ENCODE data around the gene RND1. TPM values are rescaled to one million over a fixed set of nuclear protein-coding genes. Genes with fewer than 3 reads are reported as not detected.

RND1 gene
- total and polyA plus RNA-seq, 2 of the 13 experiments (the other 11 are each of a cell fraction or from before 2014, with no cell fraction given) = 1.8 to 1.9 TPM

GRCh38 chr12:48910196-48910595 lies 44.5 kb upstream of the RND1 start (continued):
- TF ChIP-seq ZNF609 (CRISPR knock-in tag; IDR thresholded peaks at IDR 0.05; ENCODE audit: borderline replicate concordance) = peak; percentile 100
- TF ChIP-seq, protein P1, sequence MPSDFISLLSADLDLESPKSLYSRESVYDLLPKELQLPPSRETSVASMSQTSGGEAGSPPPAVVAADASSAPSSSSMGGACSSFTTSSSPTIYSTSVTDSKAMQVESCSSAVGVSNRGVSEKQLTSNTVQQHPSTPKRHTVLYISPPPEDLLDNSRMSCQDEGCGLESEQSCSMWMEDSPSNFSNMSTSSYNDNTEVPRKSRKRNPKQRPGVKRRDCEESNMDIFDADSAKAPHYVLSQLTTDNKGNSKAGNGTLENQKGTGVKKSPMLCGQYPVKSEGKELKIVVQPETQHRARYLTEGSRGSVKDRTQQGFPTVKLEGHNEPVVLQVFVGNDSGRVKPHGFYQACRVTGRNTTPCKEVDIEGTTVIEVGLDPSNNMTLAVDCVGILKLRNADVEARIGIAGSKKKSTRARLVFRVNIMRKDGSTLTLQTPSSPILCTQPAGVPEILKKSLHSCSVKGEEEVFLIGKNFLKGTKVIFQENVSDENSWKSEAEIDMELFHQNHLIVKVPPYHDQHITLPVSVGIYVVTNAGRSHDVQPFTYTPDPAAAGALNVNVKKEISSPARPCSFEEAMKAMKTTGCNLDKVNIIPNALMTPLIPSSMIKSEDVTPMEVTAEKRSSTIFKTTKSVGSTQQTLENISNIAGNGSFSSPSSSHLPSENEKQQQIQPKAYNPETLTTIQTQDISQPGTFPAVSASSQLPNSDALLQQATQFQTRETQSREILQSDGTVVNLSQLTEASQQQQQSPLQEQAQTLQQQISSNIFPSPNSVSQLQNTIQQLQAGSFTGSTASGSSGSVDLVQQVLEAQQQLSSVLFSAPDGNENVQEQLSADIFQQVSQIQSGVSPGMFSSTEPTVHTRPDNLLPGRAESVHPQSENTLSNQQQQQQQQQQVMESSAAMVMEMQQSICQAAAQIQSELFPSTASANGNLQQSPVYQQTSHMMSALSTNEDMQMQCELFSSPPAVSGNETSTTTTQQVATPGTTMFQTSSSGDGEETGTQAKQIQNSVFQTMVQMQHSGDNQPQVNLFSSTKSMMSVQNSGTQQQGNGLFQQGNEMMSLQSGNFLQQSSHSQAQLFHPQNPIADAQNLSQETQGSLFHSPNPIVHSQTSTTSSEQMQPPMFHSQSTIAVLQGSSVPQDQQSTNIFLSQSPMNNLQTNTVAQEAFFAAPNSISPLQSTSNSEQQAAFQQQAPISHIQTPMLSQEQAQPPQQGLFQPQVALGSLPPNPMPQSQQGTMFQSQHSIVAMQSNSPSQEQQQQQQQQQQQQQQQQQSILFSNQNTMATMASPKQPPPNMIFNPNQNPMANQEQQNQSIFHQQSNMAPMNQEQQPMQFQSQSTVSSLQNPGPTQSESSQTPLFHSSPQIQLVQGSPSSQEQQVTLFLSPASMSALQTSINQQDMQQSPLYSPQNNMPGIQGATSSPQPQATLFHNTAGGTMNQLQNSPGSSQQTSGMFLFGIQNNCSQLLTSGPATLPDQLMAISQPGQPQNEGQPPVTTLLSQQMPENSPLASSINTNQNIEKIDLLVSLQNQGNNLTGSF (CRISPR knock-in tag; IDR thresholded peaks at IDR 0.05) = no peak
- TF ChIP-seq ZNF367 (CRISPR knock-in tag; IDR thresholded peaks at IDR 0.05; ENCODE audit: borderline replicate concordance) = no peak
- no peak for TF ChIP-seq CHD2 (IDR thresholded peaks at IDR 0.05; ENCODE audit: low read depth, low read length)
- TF ChIP-seq, protein P2, sequence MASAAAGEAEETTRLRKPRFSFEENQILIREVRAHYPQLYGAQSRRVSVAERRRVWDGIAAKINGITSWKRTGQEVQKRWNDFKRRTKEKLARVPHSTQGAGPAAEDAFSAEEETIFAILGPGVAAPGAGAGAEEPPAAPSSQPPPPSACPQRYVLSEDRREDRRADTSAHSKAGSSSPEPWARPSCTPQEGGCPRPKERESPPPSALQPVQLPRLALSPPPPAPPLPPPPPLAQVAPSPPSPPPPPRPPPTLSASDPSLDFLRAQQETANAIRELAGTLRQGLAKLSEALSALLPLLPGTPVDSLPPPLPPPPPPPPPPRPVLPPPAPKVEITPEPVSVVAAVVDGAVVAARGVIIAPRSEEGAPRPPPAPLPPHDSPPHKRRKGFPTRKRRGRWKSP (CRISPR knock-in tag; IDR thresholded peaks at IDR 0.05) = peak; percentile 44; the same call in 1 of the 2 replicates
- no peak for TF ChIP-seq HNRNPUL1 (IDR thresholded peaks at IDR 0.05; ENCODE audit: low read depth, low read length)
- peak; percentile 83; the same call in 1 of the 2 replicates for TF ChIP-seq ZKSCAN8 (CRISPR knock-in tag; IDR thresholded peaks at IDR 0.05; ENCODE audit: borderline replicate concordance)
- peak; percentile 96 for TF ChIP-seq SOX5 (CRISPR knock-in tag; IDR thresholded peaks at IDR 0.05; ENCODE audit: borderline replicate concordance)
- TF ChIP-seq PRDM4 (CRISPR knock-in tag; IDR thresholded peaks at IDR 0.05; ENCODE audit: borderline replicate concordance) = no peak
- TF ChIP-seq MLXIP (CRISPR knock-in tag; IDR thresholded peaks at IDR 0.05; ENCODE audit: borderline replicate concordance) = no peak

Data from HepG2 (cell line).